Neuronal stem cell (in vitro differentiated cells): ENCODE results near the gene PTPRE.

Experiments
- DNase-seq: peaks from one replicate; pipeline ENCODE4 v3.0.0-alpha.2; 2013; ENCODE audit warnings: low spot score
- H2AFZ ChIP-seq: one replicate; pipeline ENCODE4 v1.6.1; 2013; ENCODE audit warnings: mild to moderate bottlenecking, low read length, inconsistent platforms
- H2AK5ac ChIP-seq: 2 replicates; pipeline ENCODE4 v1.6.1; 2013; ENCODE audit warnings: low read depth, mild to moderate bottlenecking, inconsistent platforms, low read length, moderate library complexity, mixed read lengths
- H2BK120ac ChIP-seq: 2 replicates; pipeline ENCODE4 v1.6.1; 2013; ENCODE audit warnings: low read depth, mild to moderate bottlenecking, inconsistent platforms, low read length, moderate library complexity, mixed read lengths
- H2BK12ac ChIP-seq: one replicate; pipeline ENCODE4 v1.6.1; 2013; ENCODE audit warnings: low read length, inconsistent platforms
- H2BK15ac ChIP-seq: 2 replicates; pipeline ENCODE4 v1.6.1; 2013; ENCODE audit warnings: mild to moderate bottlenecking, low read length, inconsistent platforms, mixed read lengths
- H2BK5ac ChIP-seq: one replicate; pipeline ENCODE4 v1.6.1; 2013; ENCODE audit warnings: inconsistent platforms, mild to moderate bottlenecking, low read length, moderate library complexity
- H3K14ac ChIP-seq: one replicate; pipeline ENCODE4 v1.6.1; 2013; ENCODE audit warnings: low read length, inconsistent platforms
- H3K18ac ChIP-seq: 2 replicates; pipeline ENCODE4 v1.6.1; 2013; ENCODE audit warnings: low read length, inconsistent platforms
- H3K23ac ChIP-seq: 2 replicates; pipeline ENCODE4 v1.6.1; 2013; ENCODE audit warnings: low read depth, mild to moderate bottlenecking, mixed read lengths, low read length, inconsistent platforms; ENCODE audit not compliant: poor library complexity
- H3K27ac ChIP-seq: replicated peaks from 3 replicates; pipeline ENCODE4 v1.5.1; 2013; ENCODE audit warnings: low read length, inconsistent platforms
- H3K27me3 ChIP-seq, 3 experiments: 2 replicates each; pipeline ENCODE4 v1.6.1; 2013; ENCODE audit warnings: low read length in 3 of 3, mild to moderate bottlenecking in 2 of 3, inconsistent platforms in 1 of 3, low read depth in 1 of 3, mixed read lengths in 1 of 3, moderate library complexity in 1 of 3; ENCODE audit not compliant: control insufficient read depth in 3 of 3, insufficient read depth in 3 of 3
- H3K36me3 ChIP-seq, 2 donors: replicated peaks in 1 of 2; 2 replicates each; pipeline ENCODE4 v1.6.1; 2013; ENCODE audit warnings: low read length in 2 of 2; ENCODE audit not compliant: control insufficient read depth in 2 of 2, insufficient read depth in 2 of 2
- H3K4ac ChIP-seq: 2 replicates; pipeline ENCODE4 v1.6.1; 2013; ENCODE audit warnings: inconsistent platforms, mild to moderate bottlenecking, low read length, moderate library complexity
- H3K4me1 ChIP-seq, 2 donors: 1 replicate in 1 of 2; 2 replicates in 1 of 2; pipeline ENCODE4 v1.6.1; 2013; ENCODE audit warnings: low read length in 2 of 2, low read depth in 1 of 2; ENCODE audit not compliant: control insufficient read depth in 2 of 2, insufficient read depth in 1 of 2
- H3K4me2 ChIP-seq: one replicate; pipeline ENCODE4 v1.6.1; 2013; ENCODE audit warnings: mild to moderate bottlenecking, low read length, inconsistent platforms; ENCODE audit not compliant: insufficient read depth, poor library complexity, severe bottlenecking
- H3K4me3 ChIP-seq, 2 donors: 2 replicates each; pipeline ENCODE4 v1.5.1; 2013; ENCODE audit warnings: low read length in 2 of 2, mild to moderate bottlenecking in 2 of 2, inconsistent platforms in 1 of 2, moderate library complexity in 1 of 2
- H3K79me1 ChIP-seq: one replicate; pipeline ENCODE4 v1.6.1; 2013; ENCODE audit warnings: low read depth, mild to moderate bottlenecking, inconsistent platforms, low read length, moderate library complexity
- H3K9ac ChIP-seq: one replicate; pipeline ENCODE4 v1.6.1; 2013; ENCODE audit warnings: mild to moderate bottlenecking, low read depth, low read length, inconsistent platforms; ENCODE audit not compliant: poor library complexity
- H3K9me3 ChIP-seq, 2 donors: replicated peaks in 1 of 2; 2 replicates each; pipeline versions ENCODE3 to v1.6.1; 2013; ENCODE audit warnings: low read length in 2 of 2, mild to moderate bottlenecking in 2 of 2, inconsistent platforms in 1 of 2, low read depth in 1 of 2, mixed read lengths in 1 of 2, moderate library complexity in 1 of 2; ENCODE audit not compliant: control insufficient read depth in 2 of 2, insufficient read depth in 1 of 2
- H4K8ac ChIP-seq: one replicate; pipeline ENCODE4 v1.6.1; 2013; ENCODE audit warnings: low read depth, mild to moderate bottlenecking, inconsistent platforms, low read length, moderate library complexity
- H4K91ac ChIP-seq: one replicate; pipeline ENCODE4 v1.6.1; 2013; ENCODE audit warnings: low read length, low read depth, mild to moderate bottlenecking, inconsistent platforms; ENCODE audit not compliant: poor library complexity
- WGBS, 2 donors: extraction: QIAGEN DNeasy Blood & Tissue Kit; methylation state at CpG; one replicate each; pipeline ENCODE4 v1.1.7; 2013; ENCODE audit warnings: missing lambda C conversion rate in 2 of 2, mixed read lengths in 1 of 2; ENCODE audit not compliant: insufficient read length in 2 of 2, insufficient replicate concordance in 1 of 2; ENCODE audit errors: extremely low coverage in 2 of 2; 5-methylcytosine and 5-hydroxymethylcytosine counted together

Gene PTPRE

GRCh38 chr10:127907411-127908105 lies 655 bp downstream of the PTPRE start:
- Histone ChIP-seq H2AFZ (peak overlapping the region; percentile 91), H2BK15ac (no peak overlapping the region), H3K9me3 (no peaks in the 10 kb centered on the region), H3K4me1 (peaks cover 2 to 3% of the 10 kb centered on the region in 2 donors), H2BK120ac (peak overlapping the region; percentile 38), H3K36me3 (no peaks in the 10 kb centered on the region), H2BK5ac (no peak overlapping the region), H3K14ac (no peak overlapping the region), H3K4ac (no peak overlapping the region), H2AK5ac (no peak overlapping the region), H3K79me1 (no peaks in the 10 kb centered on the region), H2BK12ac (no peak overlapping the region), H3K27ac (no peak overlapping the region), H3K18ac (peak overlapping the region; percentile 83), H4K91ac (no peak overlapping the region), H4K8ac (no peak overlapping the region), H3K27me3 (peaks cover 5 to 52% (median 21%) of the 10 kb centered on the region in 3 experiments), H3K23ac (no peak overlapping the region), H3K9ac (peak overlapping the region; percentile 78), H3K4me2 (peak overlapping the region; percentile 92), H3K4me3 (peak overlapping the region in 1 of 2 donors; percentile 81)
- DNase-seq = no peak
- no CpG with 5 or more reads among the region's 65 CpGs for WGBS, 2 donors

DNA sequence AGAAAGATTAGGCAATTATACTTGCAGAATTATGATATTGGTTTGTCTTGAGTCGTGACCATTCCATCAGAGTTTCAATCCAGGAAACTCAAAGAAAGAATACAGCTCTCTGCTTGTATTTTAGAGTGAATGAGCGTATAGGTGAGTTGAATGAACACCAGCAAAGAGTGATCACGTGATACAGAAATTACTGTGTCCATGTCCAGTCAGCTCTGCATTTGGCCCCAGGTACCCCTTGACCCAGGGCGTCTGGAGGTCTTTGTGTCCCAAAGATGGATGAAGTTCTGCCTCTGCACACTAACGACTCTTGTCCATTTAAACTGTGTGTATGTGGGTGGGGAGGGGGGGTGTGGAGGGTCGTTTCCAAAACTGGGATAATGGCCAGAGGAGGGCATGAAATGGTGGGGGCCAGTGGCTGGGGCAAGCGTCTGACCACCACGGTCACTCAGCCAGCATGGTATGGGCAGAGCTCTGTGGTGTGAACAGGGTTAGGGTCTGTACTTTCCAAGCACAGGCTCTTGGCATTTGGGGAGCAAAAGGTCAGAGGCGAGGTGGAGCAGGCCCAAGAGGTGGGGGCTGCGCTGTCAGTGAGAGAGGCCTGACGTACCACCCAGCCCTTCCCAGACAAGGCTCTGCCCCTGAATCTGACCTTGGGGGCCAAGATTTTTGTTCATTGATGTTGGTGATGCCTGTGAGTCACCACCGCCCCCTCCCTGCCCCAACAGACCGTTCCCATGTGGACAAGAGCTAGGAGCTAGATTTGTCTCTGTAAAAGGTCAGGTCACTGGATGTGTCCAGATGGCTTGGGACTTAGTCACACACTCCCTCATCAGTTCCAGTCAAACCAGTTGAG lies 1.4 kb downstream of the PTPRE start:
- no peak overlapping the region for H3K14ac ChIP-seq
- no CpG with 5 or more reads among the region's 13 CpGs for WGBS, 2 donors

DNA sequence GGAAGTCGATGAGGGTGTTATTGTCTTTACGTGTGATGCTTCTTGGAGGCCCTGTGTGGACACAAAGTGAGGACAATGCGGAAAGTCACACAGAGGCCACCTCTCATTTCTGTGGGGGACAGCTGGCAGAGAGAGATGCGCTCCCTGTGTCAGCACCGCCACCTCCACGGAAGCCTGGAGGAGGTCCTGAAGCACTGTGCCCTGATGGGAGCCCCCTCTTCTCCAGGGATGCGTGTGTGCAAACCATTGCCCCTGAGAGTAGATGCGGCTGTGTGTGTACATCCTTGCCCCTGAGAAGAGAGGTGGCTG lies 2.0 kb downstream of the PTPRE start:
- Histone ChIP-seq H2BK12ac (peak overlapping the region; percentile 2), H3K14ac (no peak overlapping the region), H4K8ac (no peak overlapping the region), H3K4ac (no peak overlapping the region), H3K23ac (no peak overlapping the region), H2AFZ (no peak overlapping the region), H3K9me3 (no peaks in the 10 kb centered on the region), H3K36me3 (no peaks in the 10 kb centered on the region), H2AK5ac (no peak overlapping the region), H3K9ac (no peak overlapping the region), H3K27ac (no peak overlapping the region), H2BK5ac (no peak overlapping the region), H3K4me1 (peaks cover 2 to 3% of the 10 kb centered on the region in 2 donors), H3K79me1 (no peaks in the 10 kb centered on the region), H2BK15ac (no peak overlapping the region), H2BK120ac (no peak overlapping the region), H3K18ac (no peak overlapping the region), H4K91ac (no peak overlapping the region), H3K27me3 (peaks cover 5 to 49% (median 21%) of the 10 kb centered on the region in 3 experiments), H3K4me2 (no peak overlapping the region), H3K4me3 (no peak overlapping the region)
- DNase-seq = no peak
- WGBS, 2 donors = no CpG with 5 or more reads among the region's 8 CpGs

More for the DNA sequence above, 1.4 kb downstream of the PTPRE start:
- Histone ChIP-seq H3K27ac (no peak overlapping the region), H3K9me3 (no peaks in the 10 kb centered on the region), H3K4me1 (peaks cover 2 to 3% of the 10 kb centered on the region in 2 donors), H3K79me1 (no peaks in the 10 kb centered on the region), H3K4ac (no peak overlapping the region), H3K36me3 (no peaks in the 10 kb centered on the region), H4K8ac (no peak overlapping the region), H3K23ac (no peak overlapping the region), H2BK5ac (no peak overlapping the region), H3K27me3 (peaks cover 5 to 52% (median 21%) of the 10 kb centered on the region in 3 experiments), H3K9ac (no peak overlapping the region), H3K18ac (no peak overlapping the region), H4K91ac (no peak overlapping the region), H3K4me3 (no peak overlapping the region), H2BK15ac (no peak overlapping the region), H2BK12ac (no peak overlapping the region), H3K4me2 (no peak overlapping the region), H2AFZ (no peak overlapping the region), H2BK120ac (no peak overlapping the region), H2AK5ac (no peak overlapping the region)
- no peak for DNase-seq
